A673 (cell line): ENCODE data around the gene BUB1.

Experiments
- EZH2 ChIP-seq: fragments of 200-600 bp; sonication (generic); IDR thresholded peaks from 2 replicates; pipeline ENCODE4 v1.6.1; 2017; ENCODE audit warnings: borderline replicate concordance, low read depth, mild to moderate bottlenecking, mixed read lengths, antibody characterized with exemption, low read length; ENCODE audit not compliant: poor library complexity, severe bottlenecking
- TF ChIP-seq, protein P1 (sequence below): fragments of 300-800, 200-600 bp; sonication (generic); conservative IDR thresholded peaks from 2 replicates; pipeline ENCODE4 v1.5.1; 2017; ENCODE audit warnings: low read depth, mild to moderate bottlenecking, antibody characterized with exemption, low read length, moderate library complexity, mixed read lengths

DNA sequence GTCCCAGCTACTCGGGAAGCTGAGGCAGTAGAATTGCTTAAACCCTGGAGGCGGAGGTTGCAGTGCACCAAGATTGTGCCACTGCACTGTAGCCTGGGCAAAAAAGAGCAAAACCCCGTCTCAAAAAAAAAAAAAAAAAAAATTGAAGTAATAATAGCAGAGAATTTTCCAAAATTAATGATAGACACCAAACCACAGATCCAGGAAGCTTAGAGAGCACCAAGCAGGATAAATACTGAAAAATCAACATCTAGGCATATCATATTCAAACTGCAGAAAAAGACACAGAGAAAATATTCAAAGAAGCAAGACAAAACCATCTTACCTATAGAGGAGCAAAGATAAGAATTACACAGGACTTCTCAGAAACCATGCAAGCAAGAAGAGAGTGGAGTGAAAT, 33.5 kb downstream of the BUB1 start:
- TF ChIP-seq, protein P1, sequence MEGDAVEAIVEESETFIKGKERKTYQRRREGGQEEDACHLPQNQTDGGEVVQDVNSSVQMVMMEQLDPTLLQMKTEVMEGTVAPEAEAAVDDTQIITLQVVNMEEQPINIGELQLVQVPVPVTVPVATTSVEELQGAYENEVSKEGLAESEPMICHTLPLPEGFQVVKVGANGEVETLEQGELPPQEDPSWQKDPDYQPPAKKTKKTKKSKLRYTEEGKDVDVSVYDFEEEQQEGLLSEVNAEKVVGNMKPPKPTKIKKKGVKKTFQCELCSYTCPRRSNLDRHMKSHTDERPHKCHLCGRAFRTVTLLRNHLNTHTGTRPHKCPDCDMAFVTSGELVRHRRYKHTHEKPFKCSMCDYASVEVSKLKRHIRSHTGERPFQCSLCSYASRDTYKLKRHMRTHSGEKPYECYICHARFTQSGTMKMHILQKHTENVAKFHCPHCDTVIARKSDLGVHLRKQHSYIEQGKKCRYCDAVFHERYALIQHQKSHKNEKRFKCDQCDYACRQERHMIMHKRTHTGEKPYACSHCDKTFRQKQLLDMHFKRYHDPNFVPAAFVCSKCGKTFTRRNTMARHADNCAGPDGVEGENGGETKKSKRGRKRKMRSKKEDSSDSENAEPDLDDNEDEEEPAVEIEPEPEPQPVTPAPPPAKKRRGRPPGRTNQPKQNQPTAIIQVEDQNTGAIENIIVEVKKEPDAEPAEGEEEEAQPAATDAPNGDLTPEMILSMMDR: no peak
- TF ChIP-seq EZH2: no peak
